Lower leg skin (tissue), 3 donors: ENCODE data around the gene TP63.

Experiments used
- CTCF ChIP-seq, 3 donors: fragments of 450-650 bp; IDR thresholded peaks; one replicate each; pipeline ENCODE4 v1.5.1; 2016; ENCODE audit warnings: antibody characterized with exemption in 3 of 3, mild to moderate bottlenecking in 3 of 3, moderate library complexity in 2 of 3
- POLR2A ChIP-seq, 2 donors: fragments of 450-650 bp; IDR thresholded peaks; one replicate each; pipeline ENCODE4 v1.6.1; 2016 to 2017; ENCODE audit warnings: antibody characterized with exemption in 2 of 2, mild to moderate bottlenecking in 1 of 2, moderate library complexity in 1 of 2

- TF ChIP-seq CTCF (IDR thresholded peaks at IDR 0.05) (no peak), POLR2A (IDR thresholded peaks at IDR 0.05) (no peak)
Observed at GRCh38 chr3:189898559-189899153, 267.5 kb downstream of the TP63 start.
